ENCODE results near the gene FARS2. TPM values are rescaled to one million over a fixed set of nuclear protein-coding genes. Genes with fewer than 3 reads are reported as not detected.

The FARS2 gene
- total RNA-seq, 4 donors from 2014 or later: 16.4 to 26.1 (median 21.4) TPM

DNA sequence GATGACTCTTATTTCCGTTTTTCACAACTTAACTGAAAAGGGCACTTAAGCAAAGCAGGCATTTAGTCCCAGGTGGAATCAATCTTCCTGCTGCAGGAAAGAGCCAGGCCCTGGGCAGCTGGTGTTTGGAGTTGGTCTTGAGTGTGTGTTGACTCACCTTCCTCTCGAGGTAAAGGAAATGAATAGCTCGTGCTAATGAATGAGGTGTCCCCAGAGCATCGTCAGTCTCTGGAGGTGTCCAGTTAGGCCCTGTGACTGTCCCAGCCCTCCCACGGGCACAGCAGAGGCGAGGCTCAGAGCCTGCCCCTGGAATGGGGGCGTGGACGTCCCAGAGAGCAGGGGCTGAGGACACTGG is 467.7 kb downstream of the FARS2 start:
- WGBS, 2 donors: 71 to 75% methylated on average over 8 of the region's 8 CpGs
- TF ChIP-seq EP300 (IDR thresholded peaks at IDR 0.05) (peak in 1 of 2 donors; percentile 33), POLR2A (IDR thresholded peaks at IDR 0.05) (no peak)
- Histone ChIP-seq H3K27me3 (no peaks in the 10 kb centered on the region), H3K4me1 (peaks cover 0 to 17% (median 0%) of the 10 kb centered on the region in 4 donors), H3K4me3 (no peak overlapping the region), H3K9me3 (no peaks in the 10 kb centered on the region), H3K27ac (no peak overlapping the region), H3K36me3 (no peaks in the 10 kb centered on the region)
- no peak for DNase-seq (ENCODE audit: low spot score in 2 of 2)

DNA sequence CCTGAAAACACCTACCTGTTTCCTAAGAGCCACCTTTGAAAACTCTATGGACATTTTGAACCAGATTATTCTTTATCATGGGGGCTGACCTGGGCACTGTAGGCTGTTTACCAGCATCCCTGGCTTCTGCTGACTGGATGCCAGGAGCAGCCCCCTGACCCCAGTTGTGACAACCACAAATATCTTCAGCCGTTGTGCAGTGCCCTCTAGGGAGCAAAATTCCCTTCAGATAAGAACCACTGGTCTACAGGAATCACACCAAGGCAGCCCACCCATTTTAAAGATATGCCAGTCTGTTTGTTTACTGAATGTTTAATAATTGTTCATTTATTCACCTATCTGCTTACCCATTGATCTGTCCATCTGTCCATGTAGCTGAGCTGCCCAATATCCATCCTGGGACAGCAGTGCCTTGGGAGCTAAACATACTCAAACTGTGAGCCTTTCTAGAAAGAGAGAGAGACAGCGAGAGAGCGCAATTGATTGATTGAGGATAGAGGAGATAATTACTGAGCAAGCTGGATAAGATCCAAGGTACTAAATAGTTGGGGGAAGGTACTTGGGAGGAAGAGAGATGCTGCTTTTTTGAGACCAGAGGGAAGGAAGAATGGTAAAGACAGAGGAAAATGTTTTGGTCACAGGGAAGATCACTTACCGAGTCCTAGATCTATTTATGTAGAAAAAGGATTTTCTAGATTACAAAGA is 468.7 kb downstream of the FARS2 start:
- WGBS, 2 donors: 58 to 60% methylated on average over 4 of the region's 4 CpGs
- Histone ChIP-seq H3K9me3 (no peaks in the 10 kb centered on the region), H3K4me1 (peaks cover 0 to 17% (median 0%) of the 10 kb centered on the region in 4 donors), H3K36me3 (no peaks in the 10 kb centered on the region), H3K27me3 (no peaks in the 10 kb centered on the region), H3K4me3 (no peak overlapping the region), H3K27ac (no peak overlapping the region)
- TF ChIP-seq, protein P1, sequence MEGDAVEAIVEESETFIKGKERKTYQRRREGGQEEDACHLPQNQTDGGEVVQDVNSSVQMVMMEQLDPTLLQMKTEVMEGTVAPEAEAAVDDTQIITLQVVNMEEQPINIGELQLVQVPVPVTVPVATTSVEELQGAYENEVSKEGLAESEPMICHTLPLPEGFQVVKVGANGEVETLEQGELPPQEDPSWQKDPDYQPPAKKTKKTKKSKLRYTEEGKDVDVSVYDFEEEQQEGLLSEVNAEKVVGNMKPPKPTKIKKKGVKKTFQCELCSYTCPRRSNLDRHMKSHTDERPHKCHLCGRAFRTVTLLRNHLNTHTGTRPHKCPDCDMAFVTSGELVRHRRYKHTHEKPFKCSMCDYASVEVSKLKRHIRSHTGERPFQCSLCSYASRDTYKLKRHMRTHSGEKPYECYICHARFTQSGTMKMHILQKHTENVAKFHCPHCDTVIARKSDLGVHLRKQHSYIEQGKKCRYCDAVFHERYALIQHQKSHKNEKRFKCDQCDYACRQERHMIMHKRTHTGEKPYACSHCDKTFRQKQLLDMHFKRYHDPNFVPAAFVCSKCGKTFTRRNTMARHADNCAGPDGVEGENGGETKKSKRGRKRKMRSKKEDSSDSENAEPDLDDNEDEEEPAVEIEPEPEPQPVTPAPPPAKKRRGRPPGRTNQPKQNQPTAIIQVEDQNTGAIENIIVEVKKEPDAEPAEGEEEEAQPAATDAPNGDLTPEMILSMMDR (IDR thresholded peaks at IDR 0.05): no peak
- TF ChIP-seq EP300 (IDR thresholded peaks at IDR 0.05) (no peak), POLR2A (IDR thresholded peaks at IDR 0.05) (no peak)
- DNase-seq (ENCODE audit: low spot score in 2 of 2): no peak

DNA sequence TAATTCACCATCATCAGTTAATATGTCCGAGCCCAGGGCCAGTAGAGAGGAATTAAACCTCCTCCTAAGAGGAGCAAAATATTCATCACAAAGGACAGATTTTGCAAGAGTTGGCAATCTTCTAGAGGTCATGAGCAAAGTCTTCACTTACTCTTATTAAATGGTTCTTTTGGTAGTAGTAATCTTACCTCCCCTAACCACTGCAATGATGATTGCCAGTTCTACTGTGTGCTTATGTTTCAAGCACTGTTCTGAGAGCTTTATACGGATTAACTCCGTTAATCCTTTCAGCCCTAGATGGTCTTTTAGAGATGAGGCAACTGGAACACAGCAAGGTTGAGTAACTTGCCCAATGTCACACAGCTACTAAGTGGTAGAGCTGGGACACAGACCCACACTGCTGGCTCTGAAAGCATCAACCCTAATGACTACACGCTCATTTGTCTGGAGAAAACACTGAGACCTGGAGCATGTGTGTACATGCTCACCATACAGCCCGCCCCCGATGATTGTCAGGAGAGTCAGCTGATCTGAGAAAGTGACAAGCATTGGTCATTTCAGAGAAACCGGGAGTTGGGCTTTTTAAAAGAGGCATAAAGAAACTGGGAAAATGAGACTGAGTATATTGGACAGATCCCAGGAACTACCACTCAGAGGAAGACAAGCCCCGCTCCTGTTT is 469.4 kb downstream of the FARS2 start:
- no peaks in the 10 kb centered on the region for H3K9me3 ChIP-seq
- no peaks in the 10 kb centered on the region for H3K36me3 ChIP-seq
- no peak overlapping the region for H3K4me3 ChIP-seq
- WGBS, 2 donors: 85% methylated on average over 8 of the region's 8 CpGs
- DNase-seq (ENCODE audit: low spot score in 2 of 2): peak in 1 of 2 donors; percentile 49
- no peaks in the 10 kb centered on the region for H3K27me3 ChIP-seq
- H3K4me1 ChIP-seq: peaks cover 0 to 17% (median 0%) of the 10 kb centered on the region in 4 donors
- TF ChIP-seq POLR2A (IDR thresholded peaks at IDR 0.05) (no peak), EP300 (IDR thresholded peaks at IDR 0.05) (peak in 1 of 2 donors; percentile 34)
- TF ChIP-seq, protein P1 (IDR thresholded peaks at IDR 0.05): no peak
- H3K27ac ChIP-seq: no peak overlapping the region

DNA sequence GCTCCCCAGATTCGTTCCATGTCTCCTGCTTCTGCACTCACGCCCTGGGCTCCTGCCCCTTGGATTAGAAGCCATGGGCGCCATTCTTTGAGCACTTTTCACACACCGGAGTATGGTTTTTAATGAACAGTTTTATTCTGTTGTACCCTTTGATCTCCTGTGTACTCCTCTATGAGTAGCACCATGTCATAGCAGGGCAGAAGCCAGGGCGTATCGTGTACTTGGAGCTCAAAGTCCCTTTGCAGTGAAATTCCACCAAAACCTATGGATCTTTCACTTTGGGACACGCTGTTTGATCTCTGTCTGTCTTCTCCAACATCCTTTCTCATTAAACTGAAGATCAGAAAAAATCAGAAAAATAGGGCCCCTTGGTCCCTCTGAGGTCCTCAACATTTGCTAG is 470.1 kb downstream of the FARS2 start:
- peaks cover 0 to 17% (median 0%) of the 10 kb centered on the region in 4 donors for H3K4me1 ChIP-seq
- H3K36me3 ChIP-seq: no peaks in the 10 kb centered on the region
- H3K27ac ChIP-seq: no peak overlapping the region
- TF ChIP-seq, protein P1 (IDR thresholded peaks at IDR 0.05): no peak
- TF ChIP-seq EP300 (IDR thresholded peaks at IDR 0.05) (no peak), POLR2A (IDR thresholded peaks at IDR 0.05) (no peak)
- 97 to 98% methylated on average over 7 of the region's 7 CpGs for WGBS, 2 donors
- H3K9me3 ChIP-seq: no peaks in the 10 kb centered on the region
- no peaks in the 10 kb centered on the region for H3K27me3 ChIP-seq
- DNase-seq (ENCODE audit: low spot score in 2 of 2): no peak
- H3K4me3 ChIP-seq: no peak overlapping the region

DNA sequence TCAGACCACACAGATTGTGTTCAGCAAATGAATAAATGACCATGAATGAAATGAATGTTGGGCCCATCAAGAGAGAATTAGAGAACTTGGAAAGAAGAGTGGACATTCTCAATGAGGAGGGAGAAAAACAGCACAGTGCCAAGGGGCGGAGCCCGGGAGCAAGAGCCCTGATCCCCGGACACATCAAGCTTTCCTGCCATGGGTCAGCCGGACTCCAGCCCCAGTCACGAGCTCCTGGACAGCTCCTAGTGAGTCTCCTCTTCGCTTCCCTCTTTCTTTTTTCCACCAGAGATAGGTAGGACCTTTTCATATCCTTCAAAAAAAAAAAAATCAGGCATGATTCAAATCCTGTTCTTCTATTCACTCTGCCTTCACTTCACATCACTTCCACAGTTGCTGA is 471.2 kb downstream of the FARS2 start:
- no peak for TF ChIP-seq POLR2A (IDR thresholded peaks at IDR 0.05)
- TF ChIP-seq, protein P1 (IDR thresholded peaks at IDR 0.05): no peak
- no peak for TF ChIP-seq EP300 (IDR thresholded peaks at IDR 0.05)
- H3K27me3 ChIP-seq: no peaks in the 10 kb centered on the region
- WGBS, 2 donors: 64 to 66% methylated on average over 6 of the region's 6 CpGs
- H3K9me3 ChIP-seq: no peaks in the 10 kb centered on the region
- H3K4me1 ChIP-seq: peaks cover 0 to 17% (median 0%) of the 10 kb centered on the region in 4 donors
- no peak for DNase-seq (ENCODE audit: low spot score in 2 of 2)
- no peaks in the 10 kb centered on the region for H3K36me3 ChIP-seq
- no peak overlapping the region for H3K27ac ChIP-seq
- no peak overlapping the region for H3K4me3 ChIP-seq
